ENCODE measurements around the gene CCDC177. TPM values are rescaled to one million over a fixed set of nuclear protein-coding genes. Genes with fewer than 3 reads are reported as not detected.

The CCDC177 gene
- total RNA-seq, 4 donors from 2014 or later = 0.13 to 0.34 TPM; not detected in 2

DNA sequence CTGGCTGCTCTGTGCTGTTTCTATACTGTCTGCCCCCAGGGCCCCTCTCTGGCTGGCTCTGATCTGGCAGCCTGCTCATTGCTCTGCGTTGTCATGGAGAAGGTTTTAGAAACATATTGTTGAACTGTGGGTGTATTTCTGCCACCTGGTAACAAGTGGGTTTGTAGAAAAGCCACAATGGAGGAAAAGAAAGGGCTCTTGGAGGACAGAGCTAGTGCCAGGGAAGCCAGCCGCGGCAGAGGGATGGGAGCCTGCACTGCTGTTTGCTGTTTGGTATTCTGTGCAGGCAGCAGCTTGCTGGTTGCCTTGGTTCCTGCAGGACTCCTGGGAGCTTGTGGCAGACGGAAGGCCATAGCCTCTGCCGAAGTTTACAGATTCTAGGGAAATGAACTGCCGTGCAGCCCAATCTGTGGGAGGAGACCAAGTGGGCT, 15.1 kb downstream of the CCDC177 start:
- Histone ChIP-seq H3K9me3 (no peaks in the 10 kb centered on the region), H3K4me1 (no peaks in the 10 kb centered on the region), H3K4me3 (no peak overlapping the region), H3K27me3 (peaks cover 23% of the 10 kb centered on the region), H3K27ac (no peak overlapping the region), H3K36me3 (no peaks in the 10 kb centered on the region)
- DNase-seq (ENCODE audit: low spot score in 2 of 2) = no peak
- TF ChIP-seq POLR2AphosphoS5 (IDR thresholded peaks at IDR 0.05) (no peak), POLR2A (IDR thresholded peaks at IDR 0.05) (no peak), EP300 (IDR thresholded peaks at IDR 0.05) (no peak)
- TF ChIP-seq, protein P1, sequence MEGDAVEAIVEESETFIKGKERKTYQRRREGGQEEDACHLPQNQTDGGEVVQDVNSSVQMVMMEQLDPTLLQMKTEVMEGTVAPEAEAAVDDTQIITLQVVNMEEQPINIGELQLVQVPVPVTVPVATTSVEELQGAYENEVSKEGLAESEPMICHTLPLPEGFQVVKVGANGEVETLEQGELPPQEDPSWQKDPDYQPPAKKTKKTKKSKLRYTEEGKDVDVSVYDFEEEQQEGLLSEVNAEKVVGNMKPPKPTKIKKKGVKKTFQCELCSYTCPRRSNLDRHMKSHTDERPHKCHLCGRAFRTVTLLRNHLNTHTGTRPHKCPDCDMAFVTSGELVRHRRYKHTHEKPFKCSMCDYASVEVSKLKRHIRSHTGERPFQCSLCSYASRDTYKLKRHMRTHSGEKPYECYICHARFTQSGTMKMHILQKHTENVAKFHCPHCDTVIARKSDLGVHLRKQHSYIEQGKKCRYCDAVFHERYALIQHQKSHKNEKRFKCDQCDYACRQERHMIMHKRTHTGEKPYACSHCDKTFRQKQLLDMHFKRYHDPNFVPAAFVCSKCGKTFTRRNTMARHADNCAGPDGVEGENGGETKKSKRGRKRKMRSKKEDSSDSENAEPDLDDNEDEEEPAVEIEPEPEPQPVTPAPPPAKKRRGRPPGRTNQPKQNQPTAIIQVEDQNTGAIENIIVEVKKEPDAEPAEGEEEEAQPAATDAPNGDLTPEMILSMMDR (IDR thresholded peaks at IDR 0.05) = no peak
- WGBS = 25% methylated on average over 6 of the region's 6 CpGs

DNA sequence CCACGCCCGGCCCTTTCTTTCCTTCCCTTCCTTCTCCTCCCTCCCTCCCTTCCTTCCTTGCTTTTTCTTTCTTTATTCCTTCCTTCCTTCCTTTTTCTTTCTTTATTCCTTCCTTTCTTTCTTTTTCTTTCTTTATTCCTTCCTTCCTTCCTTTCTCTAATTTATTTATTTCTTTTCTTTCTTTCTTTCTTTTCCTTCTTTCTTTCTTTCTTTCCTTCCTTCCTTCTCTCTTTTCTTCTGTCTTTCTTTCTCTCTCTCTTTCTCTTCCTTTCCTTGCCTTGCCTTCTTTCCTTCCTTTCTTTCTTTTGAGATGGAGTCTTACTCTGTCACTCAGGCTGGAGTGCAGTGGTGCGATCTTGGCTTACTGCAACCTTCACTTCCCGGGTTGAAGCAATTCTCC, 15.9 kb downstream of the CCDC177 start:
- TF ChIP-seq, protein P1 (IDR thresholded peaks at IDR 0.05) = no peak
- TF ChIP-seq EP300 (IDR thresholded peaks at IDR 0.05) (no peak), POLR2AphosphoS5 (IDR thresholded peaks at IDR 0.05) (no peak), POLR2A (IDR thresholded peaks at IDR 0.05) (no peak)
- Histone ChIP-seq H3K27me3 (peaks cover 18% of the 10 kb centered on the region), H3K4me1 (no peaks in the 10 kb centered on the region), H3K9me3 (no peaks in the 10 kb centered on the region), H3K27ac (no peak overlapping the region), H3K36me3 (no peaks in the 10 kb centered on the region), H3K4me3 (no peak overlapping the region)
- 90% methylated on average over 4 of the region's 4 CpGs for WGBS
- DNase-seq (ENCODE audit: low spot score in 2 of 2) = no peak

DNA sequence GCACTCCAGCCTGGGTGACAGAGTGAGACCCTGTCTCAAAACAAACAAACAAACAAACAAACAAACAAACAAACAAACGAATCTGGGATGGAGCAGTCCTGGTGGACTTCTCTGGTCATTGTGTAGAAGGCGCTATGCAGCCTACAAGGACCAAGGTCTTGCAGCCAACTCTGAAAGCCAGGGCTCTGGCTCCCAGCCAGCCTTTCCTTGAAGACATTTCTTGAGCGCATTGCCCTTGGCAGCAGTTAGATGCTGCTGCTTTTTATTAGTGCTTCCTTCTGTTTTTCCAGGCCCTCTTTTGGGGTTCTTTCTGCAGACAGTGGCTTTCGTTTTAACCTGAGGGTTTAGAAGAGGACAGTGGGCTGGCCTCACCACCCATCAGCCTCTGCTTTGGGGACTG, 20.2 kb downstream of the CCDC177 start:
- TF ChIP-seq POLR2A (IDR thresholded peaks at IDR 0.05) = no peak
- TF ChIP-seq, protein P1 (IDR thresholded peaks at IDR 0.05) = no peak
- no peak for TF ChIP-seq EP300 (IDR thresholded peaks at IDR 0.05)
- TF ChIP-seq POLR2AphosphoS5 (IDR thresholded peaks at IDR 0.05) = no peak
- no peak for DNase-seq (ENCODE audit: low spot score in 2 of 2)
- Histone ChIP-seq H3K36me3 (no peaks in the 10 kb centered on the region), H3K27me3 (peaks cover 26% of the 10 kb centered on the region), H3K9me3 (no peaks in the 10 kb centered on the region), H3K27ac (no peak overlapping the region), H3K4me3 (no peak overlapping the region), H3K4me1 (no peaks in the 10 kb centered on the region)
- 34% methylated on average over 4 of the region's 4 CpGs for WGBS

DNA sequence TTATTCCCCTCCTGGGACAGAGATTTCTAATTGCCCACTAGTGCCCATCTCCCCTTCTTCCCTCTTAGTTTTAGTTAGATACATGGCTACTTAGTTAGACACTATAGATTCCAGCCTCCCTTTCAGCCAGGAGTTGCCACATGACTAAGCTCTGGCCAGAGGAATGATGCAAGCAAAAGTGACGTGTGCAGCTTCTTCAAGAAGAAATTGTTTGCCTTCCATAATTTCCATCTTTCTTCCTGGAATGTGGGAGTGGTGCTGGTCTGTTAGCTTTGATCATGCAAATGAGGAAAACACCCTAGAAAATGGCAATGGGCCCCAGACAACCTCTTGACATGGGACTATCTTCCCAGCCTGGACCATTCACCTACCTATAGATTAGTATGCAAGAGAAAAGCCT, 21.4 kb downstream of the CCDC177 start:
- no peak for DNase-seq (ENCODE audit: low spot score in 2 of 2)
- Histone ChIP-seq H3K4me3 (no peak overlapping the region), H3K27ac (no peak overlapping the region), H3K27me3 (peaks cover 36% of the 10 kb centered on the region), H3K9me3 (no peaks in the 10 kb centered on the region), H3K4me1 (peaks cover under 1% of the 10 kb centered on the region), H3K36me3 (no peaks in the 10 kb centered on the region)
- TF ChIP-seq, protein P1 (IDR thresholded peaks at IDR 0.05) = no peak
- no peak for TF ChIP-seq EP300 (IDR thresholded peaks at IDR 0.05)
- TF ChIP-seq POLR2A (IDR thresholded peaks at IDR 0.05) = no peak
- TF ChIP-seq POLR2AphosphoS5 (IDR thresholded peaks at IDR 0.05) = no peak
- 50% methylated on average over 1 of the region's 1 CpG for WGBS

DNA sequence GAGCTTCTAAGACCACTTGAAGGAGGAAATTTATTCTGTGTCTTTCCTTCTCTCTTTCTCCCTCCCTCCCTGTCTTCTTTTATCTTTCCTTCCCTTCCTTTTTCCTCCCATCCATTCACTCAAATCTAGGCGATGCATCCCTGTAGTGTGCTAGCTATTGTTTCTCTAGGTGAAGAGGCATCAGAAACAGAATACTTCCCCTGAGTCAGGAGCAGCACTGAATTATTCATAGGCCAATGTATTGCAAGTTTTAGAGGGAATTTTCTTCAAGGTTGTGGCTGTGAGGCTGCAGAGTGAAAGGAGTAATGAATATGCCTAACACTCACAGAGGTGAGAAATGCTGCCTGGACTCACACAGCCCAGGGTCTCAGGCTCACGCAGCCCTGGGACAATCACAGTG, 23.2 kb downstream of the CCDC177 start:
- H3K36me3 ChIP-seq = no peaks in the 10 kb centered on the region
- H3K4me1 ChIP-seq = peaks cover 7% of the 10 kb centered on the region
- no peak overlapping the region for H3K27ac ChIP-seq
- H3K27me3 ChIP-seq = peaks cover 50% of the 10 kb centered on the region
- H3K4me3 ChIP-seq = no peak overlapping the region
- WGBS = 86% methylated on average over 2 of the region's 2 CpGs
- DNase-seq (ENCODE audit: low spot score in 2 of 2) = no peak
- H3K9me3 ChIP-seq = no peaks in the 10 kb centered on the region
- TF ChIP-seq EP300 (IDR thresholded peaks at IDR 0.05) (no peak), POLR2A (IDR thresholded peaks at IDR 0.05) (no peak), POLR2AphosphoS5 (IDR thresholded peaks at IDR 0.05) (no peak)
- TF ChIP-seq, protein P1 (IDR thresholded peaks at IDR 0.05) = no peak

All from suprapubic skin (tissue), 4 donors.